SK-N-MC (cell line): ENCODE data around the gene AATF.

ENCODE experiments used
- EZH2 ChIP-seq: fragments of 200-600 bp; sonication (generic); IDR thresholded peaks from one replicate; pipeline ENCODE4 v1.6.1; 2017; ENCODE audit warnings: antibody characterized with exemption
- POLR2AphosphoS5 ChIP-seq: IDR thresholded peaks from 2 replicates; pipeline ENCODE4 v1.6.1; 2012; ENCODE audit warnings: mild to moderate bottlenecking, low read depth, low read length, borderline replicate concordance

DNA sequence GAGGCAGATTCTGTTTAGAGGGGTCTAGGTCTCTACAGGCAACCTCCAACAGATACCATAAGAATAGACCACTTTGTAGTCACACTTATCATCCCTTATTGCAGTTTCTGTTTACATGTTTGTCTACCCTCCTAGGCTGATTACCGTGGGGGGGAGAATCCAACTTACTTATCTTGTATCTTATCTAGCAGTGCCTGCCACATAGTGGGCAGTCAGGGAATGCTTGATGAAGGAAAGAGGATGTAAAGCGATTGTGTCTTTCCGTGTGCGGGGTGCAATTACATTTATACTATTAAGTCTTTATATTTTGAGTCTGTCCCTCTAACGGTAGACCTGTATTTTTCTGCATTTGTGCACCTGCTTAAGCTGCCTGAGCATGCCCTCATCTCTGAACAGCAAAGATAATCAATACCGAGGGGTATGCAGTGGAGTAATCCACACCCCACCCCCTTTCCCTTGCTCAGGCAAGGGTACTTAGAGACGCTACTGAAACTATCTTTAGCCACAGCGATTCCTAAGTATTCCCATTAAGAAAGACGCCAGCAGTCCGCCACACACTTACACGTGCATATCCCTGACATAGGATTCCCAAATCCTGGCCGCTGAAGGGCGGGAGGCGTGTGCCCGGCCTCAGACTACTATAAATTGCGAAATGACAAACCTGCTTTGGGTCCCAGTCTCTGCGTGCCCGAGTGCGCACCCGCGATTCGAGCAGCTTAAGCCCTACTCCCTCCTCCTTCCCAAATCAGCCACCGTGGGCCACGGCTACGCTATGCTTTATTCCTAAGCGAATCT lies 635 bp upstream of the AATF start:
- TF ChIP-seq POLR2AphosphoS5 (no peak), EZH2 (no peak)
